ENCODE measurements around the gene HIVEP3. TPM values are rescaled to one million over a fixed set of nuclear protein-coding genes. Genes with fewer than 3 reads are reported as not detected.

The HIVEP3 gene
- total RNA-seq, 1 experiment from 2014 or later = 1.4 TPM

DNA sequence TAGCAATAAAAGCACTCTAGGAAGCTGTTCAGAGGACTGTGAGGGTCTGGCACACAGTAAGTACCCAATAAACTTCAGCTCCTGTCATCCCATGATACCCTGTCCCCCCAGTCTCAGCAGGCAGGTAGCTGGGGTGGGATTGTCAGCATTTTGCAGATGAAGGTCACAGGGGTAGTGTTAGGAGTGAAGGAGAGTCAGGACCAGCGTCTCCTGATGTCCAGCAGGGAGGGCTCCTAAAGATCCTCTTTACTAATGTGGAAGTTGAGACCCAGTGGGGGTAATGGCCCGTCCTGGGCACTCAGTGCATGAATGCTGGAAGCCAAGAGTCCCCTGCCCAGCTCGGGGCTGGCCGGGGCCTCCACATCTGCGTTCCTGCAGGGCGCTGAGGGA lies 402.9 kb downstream of the HIVEP3 start:
- TF ChIP-seq, protein P1, sequence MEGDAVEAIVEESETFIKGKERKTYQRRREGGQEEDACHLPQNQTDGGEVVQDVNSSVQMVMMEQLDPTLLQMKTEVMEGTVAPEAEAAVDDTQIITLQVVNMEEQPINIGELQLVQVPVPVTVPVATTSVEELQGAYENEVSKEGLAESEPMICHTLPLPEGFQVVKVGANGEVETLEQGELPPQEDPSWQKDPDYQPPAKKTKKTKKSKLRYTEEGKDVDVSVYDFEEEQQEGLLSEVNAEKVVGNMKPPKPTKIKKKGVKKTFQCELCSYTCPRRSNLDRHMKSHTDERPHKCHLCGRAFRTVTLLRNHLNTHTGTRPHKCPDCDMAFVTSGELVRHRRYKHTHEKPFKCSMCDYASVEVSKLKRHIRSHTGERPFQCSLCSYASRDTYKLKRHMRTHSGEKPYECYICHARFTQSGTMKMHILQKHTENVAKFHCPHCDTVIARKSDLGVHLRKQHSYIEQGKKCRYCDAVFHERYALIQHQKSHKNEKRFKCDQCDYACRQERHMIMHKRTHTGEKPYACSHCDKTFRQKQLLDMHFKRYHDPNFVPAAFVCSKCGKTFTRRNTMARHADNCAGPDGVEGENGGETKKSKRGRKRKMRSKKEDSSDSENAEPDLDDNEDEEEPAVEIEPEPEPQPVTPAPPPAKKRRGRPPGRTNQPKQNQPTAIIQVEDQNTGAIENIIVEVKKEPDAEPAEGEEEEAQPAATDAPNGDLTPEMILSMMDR (conservative IDR thresholded peaks at IDR 0.05) = no peak
- Histone ChIP-seq H3K4ac (ENCODE audit: low read depth, low read length) (no peak overlapping the region), H3K9ac (ENCODE audit: extremely low read depth, insufficient read length, low read length) (no peak overlapping the region), H4K5ac (ENCODE audit: insufficient read length, low read depth, low read length) (no peak overlapping the region), H3K4me2 (ENCODE audit: insufficient read depth, insufficient read length, low read length) (no peak overlapping the region), H3K56ac (ENCODE audit: insufficient read length, low read depth, low read length) (no peak overlapping the region), H3K23me2 (ENCODE audit: insufficient read length, low read depth, low read length, poor library complexity, severe bottlenecking) (peaks cover 3% of the 10 kb centered on the region), H3K27ac (ENCODE audit: insufficient read length, low read depth, low read length) (no peak overlapping the region), H2BK20ac (ENCODE audit: low read depth, low read length, poor library complexity, severe bottlenecking) (no peak overlapping the region), H2AK5ac (ENCODE audit: insufficient read length, low read length) (no peak overlapping the region), H4K8ac (replicated peaks; ENCODE audit: insufficient read length, low read depth, low read length) (no peak overlapping the region), H3T11ph (ENCODE audit: low read length) (no peak overlapping the region), H3K14ac (ENCODE audit: insufficient read depth, low read length) (no peak overlapping the region), H3K4me1 (ENCODE audit: insufficient read depth, low read length) (peaks cover 3% of the 10 kb centered on the region; the same call in 1 of the 2 replicates), H3K9me3 (ENCODE audit: control insufficient read depth, low read depth, low read length) (no peaks in the 10 kb centered on the region), H2BK12ac (ENCODE audit: insufficient read length, low read depth, low read length) (no peak overlapping the region), H3K23ac (ENCODE audit: insufficient read length, low read depth, low read length) (no peak overlapping the region), H3K79me2 (ENCODE audit: insufficient read depth, low read length) (no peaks in the 10 kb centered on the region), H3K27me3 (ENCODE audit: insufficient read depth, low read length) (no peaks in the 10 kb centered on the region), H2BK15ac (ENCODE audit: low read depth, low read length) (no peak overlapping the region), H2BK5ac (ENCODE audit: insufficient read length, low read length) (no peak overlapping the region), H3K18ac (ENCODE audit: insufficient read length, low read depth, low read length) (no peak overlapping the region), H2BK120ac (ENCODE audit: low read depth, low read length, poor library complexity, severe bottlenecking) (no peak overlapping the region), H2AFZ (ENCODE audit: low read length) (no peak overlapping the region), H4K20me1 (ENCODE audit: control insufficient read depth, insufficient read depth, insufficient read length) (no peaks in the 10 kb centered on the region), H3K79me1 (ENCODE audit: insufficient read depth, low read depth, low read length, poor library complexity, severe bottlenecking) (no peaks in the 10 kb centered on the region), H4K91ac (ENCODE audit: insufficient read length, low read depth, low read length) (no peak overlapping the region)
- no CpG with 5 or more reads among the region's 6 CpGs for WGBS (ENCODE audit: extremely low coverage, insufficient read length, low lambda C conversion rate)
- Mint-ChIP-seq H3K4me1 (peaks cover 12 to 17% of the 10 kb centered on the region in 2 experiments), H3K4me3 (no peak overlapping the region), H3K9me3 (no peaks in the 10 kb centered on the region), H3K27ac (no peak overlapping the region), H3K27me3 (ENCODE audit: low read depth) (peaks cover 16% of the 10 kb centered on the region), H3K36me3 (ENCODE audit: insufficient read depth in 1 of 3, low read depth in 3 of 3) (no peaks in the 10 kb centered on the region)
- no peak for DNase-seq

Data from H9 (cell line).